Measurements from ENCODE around the gene ITPKB. TPM values are rescaled to one million over a fixed set of nuclear protein-coding genes. Genes with fewer than 3 reads are reported as not detected.

The ITPKB gene
- total RNA-seq, 2 donors from 2014 or later = 37.5 to 51.3 TPM

DNA sequence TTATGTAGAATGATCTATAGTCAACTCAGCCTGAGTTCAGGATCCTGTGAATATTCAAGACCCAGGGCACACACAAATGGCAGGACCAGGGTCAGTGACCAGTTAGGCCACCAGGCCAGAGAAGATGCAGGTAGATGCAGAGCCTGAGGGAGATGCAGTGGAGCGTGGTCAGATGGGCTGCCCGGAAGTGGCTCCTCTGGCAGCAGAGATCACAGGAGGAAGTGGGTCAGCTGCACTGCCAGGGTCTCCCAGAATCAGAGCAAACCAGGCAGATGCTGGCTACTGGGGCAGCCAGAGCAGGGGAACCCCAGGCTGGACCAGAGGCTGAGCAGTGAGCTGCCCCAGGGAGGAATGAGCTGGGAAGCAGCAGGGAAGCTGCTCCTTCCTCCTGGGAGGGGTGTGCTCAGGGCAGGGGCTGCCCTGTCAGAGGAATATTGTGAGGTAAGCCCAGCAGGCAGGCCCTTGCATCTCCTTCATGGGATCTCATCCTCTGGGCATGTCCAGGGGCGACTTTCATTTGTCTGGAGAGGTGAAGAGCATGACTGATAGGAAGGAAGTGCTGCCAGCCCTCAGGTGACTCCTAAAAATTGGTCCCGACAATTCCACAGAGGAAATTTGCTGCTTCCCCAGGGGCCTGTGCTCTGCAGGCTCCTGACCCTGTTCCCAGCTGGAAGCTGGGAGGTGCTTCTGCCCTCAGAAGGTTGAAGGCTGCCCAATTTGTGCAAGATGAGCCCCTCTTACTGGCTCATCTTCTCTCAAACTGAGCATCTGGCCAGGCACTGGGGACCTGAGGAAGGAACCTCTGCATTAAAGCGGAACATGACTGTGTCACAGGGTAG lies 141.2 kb downstream of the ITPKB start:
- Mint-ChIP-seq H3K27ac (peak overlapping the region in 1 of 2 donors; percentile 27), H3K36me3 (no peaks in the 10 kb centered on the region), H3K9me3 (peaks cover 0 to 4% of the 10 kb centered on the region in 2 donors)
- DNase-seq (ENCODE audit: low spot score in 2 of 2) (no peak), ATAC-seq (no peak)

GRCh38 chr1:226596531-226597165 lies 142.4 kb downstream of the ITPKB start:
- peaks cover 0 to 4% of the 10 kb centered on the region in 2 donors for H3K9me3 Mint-ChIP-seq
- no peaks in the 10 kb centered on the region for H3K36me3 Mint-ChIP-seq
- H3K27ac Mint-ChIP-seq = no peak overlapping the region
- DNase-seq (ENCODE audit: low spot score in 2 of 2) = no peak
- no peak for ATAC-seq

DNA sequence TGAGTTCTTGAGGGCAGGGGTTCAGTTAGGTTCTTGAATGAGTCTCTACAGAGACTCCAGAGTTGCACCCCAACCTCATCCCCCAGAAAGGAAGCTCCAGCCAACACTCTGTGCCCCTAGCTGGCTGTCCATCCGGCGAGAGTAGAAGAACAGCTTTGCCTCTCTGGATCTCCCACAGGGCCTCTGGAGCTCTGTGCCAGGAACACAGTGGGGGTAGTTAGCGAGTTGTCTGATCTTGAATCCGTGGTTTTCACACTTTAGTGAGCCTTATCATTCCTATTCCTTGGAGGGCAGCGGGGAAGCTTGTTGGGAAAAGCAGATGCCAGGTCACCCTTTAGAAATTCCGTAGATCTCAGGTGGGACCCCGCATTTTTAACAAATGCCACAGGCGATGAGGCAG lies 145.5 kb downstream of the ITPKB start:
- ATAC-seq (no peak), DNase-seq (ENCODE audit: low spot score in 2 of 2) (no peak)
- Mint-ChIP-seq H3K36me3 (no peaks in the 10 kb centered on the region), H3K27ac (no peak overlapping the region), H3K9me3 (peaks cover 0 to 4% of the 10 kb centered on the region in 2 donors)

DNA sequence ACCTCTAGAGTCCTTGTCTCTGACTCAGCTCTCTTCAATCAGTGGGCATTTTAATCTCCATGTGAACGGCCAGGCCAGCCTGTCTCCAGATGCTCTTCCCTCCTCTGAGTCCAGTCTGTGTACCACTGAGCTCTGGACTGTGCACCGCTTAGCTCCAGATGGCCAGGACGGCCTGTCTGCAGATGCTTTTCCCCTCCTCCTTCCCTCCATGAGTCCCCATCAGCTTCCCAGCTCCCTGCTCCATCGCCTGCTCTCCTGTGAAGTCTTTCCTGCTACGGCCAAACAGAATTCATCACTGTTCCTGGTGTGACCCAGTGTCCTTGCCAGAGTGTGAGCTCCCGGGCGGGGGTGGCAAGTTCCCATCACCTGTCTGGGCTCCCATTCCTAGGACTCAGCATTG lies 148.5 kb downstream of the ITPKB start:
- Mint-ChIP-seq H3K9me3 (peaks cover 0 to 4% of the 10 kb centered on the region in 2 donors), H3K27ac (no peak overlapping the region), H3K36me3 (no peaks in the 10 kb centered on the region)
- ATAC-seq (no peak), DNase-seq (ENCODE audit: low spot score in 2 of 2) (no peak)

DNA sequence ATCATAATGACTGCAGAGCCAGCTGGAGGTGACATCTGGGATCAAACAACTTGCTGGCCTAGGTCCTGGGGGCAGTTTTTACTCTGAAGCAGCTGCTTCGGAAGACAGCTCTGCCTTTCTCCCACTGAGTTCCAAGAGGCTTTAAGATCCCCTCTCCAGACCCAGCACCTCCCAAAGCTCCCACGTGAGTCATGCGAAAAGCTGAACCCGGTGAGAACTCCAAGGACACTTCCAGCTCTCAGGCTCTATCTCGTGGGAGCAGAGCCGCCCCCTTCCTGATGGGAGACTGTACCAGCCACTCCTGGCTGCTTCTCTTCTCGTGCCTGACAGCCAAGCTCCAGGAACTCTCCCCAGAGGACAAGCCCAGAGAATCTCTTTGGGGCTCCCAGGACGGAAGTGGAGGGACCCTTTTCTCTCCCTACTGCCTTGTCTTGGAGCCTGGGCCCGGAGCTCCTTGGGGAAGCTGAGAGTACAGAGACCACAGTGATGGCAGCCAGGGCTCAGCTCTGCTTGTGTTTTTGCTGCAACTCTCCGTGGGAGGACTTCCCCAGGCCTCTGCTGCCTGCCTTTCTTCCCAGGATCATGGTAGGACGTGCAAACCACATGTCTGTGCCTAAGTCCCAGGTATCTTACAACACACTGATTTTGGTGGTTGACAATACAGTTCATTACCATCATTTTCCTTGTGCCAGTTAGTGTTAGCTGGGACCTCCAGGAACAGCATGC lies 149.9 kb downstream of the ITPKB start:
- Mint-ChIP-seq H3K9me3 (no peaks in the 10 kb centered on the region), H3K27ac (no peak overlapping the region), H3K36me3 (no peaks in the 10 kb centered on the region)
- ATAC-seq (no peak), DNase-seq (ENCODE audit: low spot score in 2 of 2) (no peak)

DNA sequence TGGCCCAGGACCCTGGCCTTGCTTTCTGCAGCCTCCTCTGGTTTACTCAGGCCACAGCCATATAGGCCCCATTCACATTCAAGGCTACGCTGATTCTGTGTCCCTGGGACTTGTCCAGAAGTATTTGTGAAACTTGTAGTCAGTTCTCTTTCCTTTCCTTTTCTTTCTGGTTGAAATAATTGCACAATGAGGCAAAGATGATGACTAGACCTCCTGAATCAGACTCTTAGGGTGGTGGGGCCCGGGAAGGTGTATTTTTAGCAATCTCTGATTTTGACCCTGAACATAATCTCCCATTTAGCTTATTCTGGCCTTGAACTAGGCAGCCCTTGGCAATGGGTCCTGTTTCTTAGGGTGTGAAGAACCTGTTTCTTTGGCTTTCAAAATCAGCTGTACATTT lies 150.6 kb downstream of the ITPKB start:
- no peak for ATAC-seq
- Mint-ChIP-seq H3K36me3 (no peaks in the 10 kb centered on the region), H3K9me3 (no peaks in the 10 kb centered on the region), H3K27ac (no peak overlapping the region)
- DNase-seq (ENCODE audit: low spot score in 2 of 2) = no peak

- ATAC-seq (no peak), DNase-seq (ENCODE audit: low spot score in 2 of 2) (no peak)
- Mint-ChIP-seq H3K9me3 (no peaks in the 10 kb centered on the region), H3K27ac (peak overlapping the region in 1 of 2 donors; percentile 29), H3K36me3 (no peaks in the 10 kb centered on the region)
Observed at GRCh38 chr1:226586650-226587422, 152.2 kb downstream of the ITPKB start.

GRCh38 chr1:226586116-226586515 lies 153.0 kb downstream of the ITPKB start:
- Mint-ChIP-seq H3K36me3 (no peaks in the 10 kb centered on the region), H3K9me3 (no peaks in the 10 kb centered on the region), H3K27ac (peak overlapping the region in 1 of 2 donors; percentile 29)
- DNase-seq (ENCODE audit: low spot score in 2 of 2) (no peak), ATAC-seq (no peak)

GRCh38 chr1:226584164-226584563 lies 154.9 kb downstream of the ITPKB start:
- ATAC-seq (no peak), DNase-seq (ENCODE audit: low spot score in 2 of 2) (no peak)
- H3K36me3 Mint-ChIP-seq = no peaks in the 10 kb centered on the region
- H3K9me3 Mint-ChIP-seq = no peaks in the 10 kb centered on the region
- peak overlapping the region in 1 of 2 donors; percentile 13 for H3K27ac Mint-ChIP-seq

- no peak for ATAC-seq
- no peaks in the 10 kb centered on the region for H3K9me3 Mint-ChIP-seq
- H3K27ac Mint-ChIP-seq = no peak overlapping the region
- DNase-seq (ENCODE audit: low spot score in 2 of 2) = no peak
- no peaks in the 10 kb centered on the region for H3K36me3 Mint-ChIP-seq
Observed at GRCh38 chr1:226582966-226583365, 156.1 kb downstream of the ITPKB start.

Other genes starting within 250 kb of the ITPKB start
- not detected for gene STUM, start 190.5 kb downstream of the ITPKB start, total RNA-seq
- gene PSEN2, start 131.3 kb upstream of the ITPKB start, total RNA-seq = 1 to 10 TPM; 3.3 to 3.6 TPM
- 10 to 100 TPM; 20.5 to 28.1 TPM for gene COQ8A, start 201.0 kb upstream of the ITPKB start, total RNA-seq

Data from activated naive CD4-positive, alpha-beta T cell treated with anti-CD3 and anti-CD28 coated beads, Interleukin-2, amount 50 U/mL, for 72 hours (primary cell).